HEK293 (cell line): ENCODE results near the gene TIMP2.

ENCODE experiments used
- CTCF ChIA-PET: fragments of 350-600 bp; formaldehyde crosslinking; extraction: SDS; loops from one replicate; lab custom pipeline; 2021; ENCODE audit warnings: antibody characterized with exemption; lab: Yijun Ruan, JAX
- POLR2A ChIA-PET: fragments of 300-600 bp; formaldehyde crosslinking; extraction: SDS; loops from one replicate; lab custom pipeline; 2020; ENCODE audit warnings: antibody characterized with exemption, inconsistent platforms; lab: Yijun Ruan, JAX
- H3K27ac ChIP-seq: fragments of 200-500 bp; sonication (Bioruptor generic); 2 replicates; pipeline ENCODE4 v1.5.1; 2014; ENCODE audit warnings: low read depth, low read length, control low read depth, inconsistent platforms; ENCODE audit errors: extremely low read depth
- H3K36me3 ChIP-seq, 2 experiments: fragments of 200-500 bp in 1 of 2; sonication (Bioruptor generic) in 1 of 2; 1 replicate in 1 of 2; 2 replicates in 1 of 2; pipeline ENCODE4 v1.5.1; 2014 to 2017; ENCODE audit warnings: inconsistent platforms in 2 of 2, low read length in 2 of 2; ENCODE audit not compliant: control insufficient read depth in 2 of 2, insufficient read depth in 1 of 2
- H3K4me1 ChIP-seq: fragments of 200-500 bp; sonication (Bioruptor generic); 2 replicates; pipeline ENCODE4 v1.5.1; 2014; ENCODE audit warnings: mild to moderate bottlenecking, low read length, inconsistent platforms; ENCODE audit not compliant: control insufficient read depth, insufficient read depth
- H3K4me3 ChIP-seq: 2 replicates; pipeline ENCODE4 v1.5.1; 2011; ENCODE audit warnings: low read depth, mild to moderate bottlenecking, control low read depth, low read length, moderate library complexity
- H3K9me3 ChIP-seq: fragments of 200-500 bp; sonication (Bioruptor generic); 2 replicates; pipeline ENCODE4 v1.5.1; 2014; ENCODE audit warnings: low read depth, low read length, inconsistent platforms; ENCODE audit not compliant: control insufficient read depth, insufficient read depth
- MYNN ChIP-seq: fragments of 450-650 bp; formaldehyde crosslinking; IDR thresholded peaks from 2 replicates; pipeline ENCODE4 v1.5.1; 2016; ENCODE audit warnings: missing biosample characterization, missing genetic modification characterization, borderline replicate concordance
- PBX3 ChIP-seq: sonication (generic); formaldehyde crosslinking; IDR thresholded peaks from 2 replicates; pipeline ENCODE4 v1.8.1; 2022; ENCODE audit warnings: mild to moderate bottlenecking, moderate library complexity, missing genetic modification reagents
- ZBTB1 ChIP-seq: fragments of 450-650 bp; formaldehyde crosslinking; IDR thresholded peaks from 2 replicates; pipeline ENCODE4 v1.5.1; 2016; ENCODE audit warnings: missing biosample characterization, missing genetic modification characterization
- ZBTB11 ChIP-seq: fragments of 450-650 bp; formaldehyde crosslinking; conservative IDR thresholded peaks from 2 replicates; pipeline ENCODE4 v1.5.1; 2016; ENCODE audit warnings: low read depth, missing biosample characterization, missing genetic modification characterization
- ZBTB20 ChIP-seq: fragments of 450-650 bp; formaldehyde crosslinking; IDR thresholded peaks from 2 replicates; pipeline ENCODE4 v1.5.1; 2016; ENCODE audit warnings: missing biosample characterization, missing genetic modification characterization
- ZBTB48 ChIP-seq: fragments of 450-650 bp; formaldehyde crosslinking; IDR thresholded peaks from 2 replicates; pipeline ENCODE4 v1.5.1; 2016; ENCODE audit warnings: missing biosample characterization, missing genetic modification characterization
- ZNF112 ChIP-seq: fragments of 450-650 bp; formaldehyde crosslinking; IDR thresholded peaks from 2 replicates; pipeline ENCODE4 v1.5.0; 2017; ENCODE audit warnings: missing biosample characterization, missing genetic modification characterization
- ZNF133 ChIP-seq: fragments of 450-650 bp; formaldehyde crosslinking; IDR thresholded peaks from 2 replicates; pipeline ENCODE4 v1.5.1; 2016; ENCODE audit warnings: missing biosample characterization, missing genetic modification characterization
- ZNF18 ChIP-seq: fragments of 450-650 bp; formaldehyde crosslinking; IDR thresholded peaks from 2 replicates; pipeline ENCODE4 v1.5.1; 2016; ENCODE audit warnings: missing biosample characterization, missing genetic modification characterization
- ZNF280D ChIP-seq: fragments of 450-650 bp; formaldehyde crosslinking; IDR thresholded peaks from 2 replicates; pipeline ENCODE4 v1.5.1; 2016; ENCODE audit warnings: missing biosample characterization, missing genetic modification characterization
- ZNF292 ChIP-seq: fragments of 450-650 bp; formaldehyde crosslinking; IDR thresholded peaks from 2 replicates; pipeline ENCODE4 v1.5.1; 2016; ENCODE audit warnings: low read depth, missing biosample characterization, missing genetic modification characterization, borderline replicate concordance
- ZNF302 ChIP-seq: fragments of 450-650 bp; formaldehyde crosslinking; IDR thresholded peaks from 2 replicates; pipeline ENCODE4 v1.5.1; 2016; ENCODE audit warnings: missing biosample characterization, missing genetic modification characterization, low read depth
- ZNF341 ChIP-seq: fragments of 450-650 bp; formaldehyde crosslinking; IDR thresholded peaks from 2 replicates; pipeline ENCODE4; 2016; ENCODE audit warnings: low read depth, missing biosample characterization, missing genetic modification characterization
- ZNF488 ChIP-seq: fragments of 450-650 bp; formaldehyde crosslinking; IDR thresholded peaks from 2 replicates; pipeline ENCODE4 v1.5.1; 2016; ENCODE audit warnings: missing biosample characterization, missing genetic modification characterization
- ZNF518A ChIP-seq: fragments of 450-650 bp; formaldehyde crosslinking; conservative IDR thresholded peaks from 2 replicates; pipeline ENCODE4 v1.5.1; 2016; ENCODE audit warnings: low read depth, missing biosample characterization, missing genetic modification characterization
- ZNF610 ChIP-seq: fragments of 450-650 bp; formaldehyde crosslinking; IDR thresholded peaks from 2 replicates; pipeline ENCODE4 v1.5.1; 2016; ENCODE audit warnings: missing biosample characterization, missing genetic modification characterization, borderline replicate concordance
- ZNF658 ChIP-seq: fragments of 450-650 bp; formaldehyde crosslinking; IDR thresholded peaks from 2 replicates; pipeline ENCODE4; 2016; ENCODE audit warnings: missing biosample characterization, missing genetic modification characterization
- ZNF791 ChIP-seq: fragments of 450-650 bp; formaldehyde crosslinking; IDR thresholded peaks from 2 replicates; pipeline ENCODE4 v1.5.1; 2016; ENCODE audit warnings: missing biosample characterization, missing genetic modification characterization
- ZSCAN16 ChIP-seq: fragments of 450-650 bp; formaldehyde crosslinking; IDR thresholded peaks from 2 replicates; pipeline ENCODE4 v1.5.1; 2016; ENCODE audit warnings: missing biosample characterization, missing genetic modification characterization

Gene TIMP2

GRCh38 chr17:78892062-78892456 is 33.1 kb downstream of the TIMP2 start:
- CTCF ChIA-PET, result interaction anchor here (2.0 kb wide), 1 partner anchor 26 kb away, joined by 7 read pairs; no protein-coding TSS in a partner anchor
- Histone ChIP-seq H3K4me1 (no peaks in the 10 kb centered on the region), H3K36me3 (peaks cover 0 to 7% of the 10 kb centered on the region in 2 experiments; a peak in 2 of 3 replicates), H3K4me3 (no peak overlapping the region), H3K9me3 (no peaks in the 10 kb centered on the region), H3K27ac (no peak overlapping the region)
- POLR2A ChIA-PET, result no interaction called here
- TF ChIP-seq ZBTB48 (tag by site-specific recombination), result no peak
- no peak for TF ChIP-seq ZNF610
- no peak for TF ChIP-seq ZNF18 (tag by site-specific recombination)
- no peak for TF ChIP-seq ZNF658 (tag by site-specific recombination)
- no peak for TF ChIP-seq ZNF112
- TF ChIP-seq ZNF791, result no peak
- no peak for TF ChIP-seq ZNF518A (tag by site-specific recombination)
- TF ChIP-seq ZBTB11 (tag by site-specific recombination), result no peak
- no peak for TF ChIP-seq ZNF341 (tag by site-specific recombination)

GRCh38 chr17:78891406-78892061 is 33.7 kb downstream of the TIMP2 start:
- Histone ChIP-seq H3K27ac (no peak overlapping the region), H3K36me3 (peaks cover 0 to 7% of the 10 kb centered on the region in 2 experiments; a peak in 2 of 3 replicates), H3K4me1 (no peaks in the 10 kb centered on the region), H3K4me3 (no peak overlapping the region), H3K9me3 (no peaks in the 10 kb centered on the region)
- ChIA-PET CTCF (interaction anchor here (0.6 to 2.0 kb wide), 2 partner anchors 26 to 43 kb away, joined by 3 to 7 read pairs; no protein-coding TSS in a partner anchor), POLR2A (no interaction called here)
- TF ChIP-seq ZNF488 (tag by site-specific recombination), result no peak
- no peak for TF ChIP-seq ZSCAN16 (tag by site-specific recombination)
- no peak for TF ChIP-seq ZNF292
- TF ChIP-seq ZBTB1 (tag by site-specific recombination), result no peak
- no peak for TF ChIP-seq ZNF280D
- TF ChIP-seq ZBTB20 (tag by site-specific recombination), result no peak
- TF ChIP-seq ZNF302 (tag by site-specific recombination), result no peak
- no peak for TF ChIP-seq PBX3 (CRISPR knock-in tag)
- TF ChIP-seq MYNN, result no peak
- TF ChIP-seq ZNF133 (tag by site-specific recombination), result no peak
